HFF-Myc (cell line): ENCODE measurements around the gene SAMD15.
A peak's percentile ranks its signal among the peaks of the same experiment; 100 is the strongest.
"Not testable (repeated sequence)": the region's sequence is repeated elsewhere in the genome, so short reads cannot be mapped to it uniquely, and the experiment has no call there.

Experiments
- DNase-seq: peaks from one replicate; pipeline ENCODE4 v3.0.0-alpha.2; 2011; ENCODE audit warnings: low read depth; ENCODE audit errors: extremely low read depth
- H3K4me3 ChIP-seq: replicated peaks from 2 replicates; pipeline ENCODE4 v1.5.1; 2011; ENCODE audit warnings: low read depth, mild to moderate bottlenecking, control low read depth, low read length
- TF ChIP-seq, protein P1 (sequence below): IDR thresholded peaks from 2 replicates; pipeline ENCODE4 v1.5.1; 2012; ENCODE audit warnings: mild to moderate bottlenecking, low read depth, low read length, control low read depth; ENCODE audit errors: missing control alignments

The SAMD15 gene

DNA sequence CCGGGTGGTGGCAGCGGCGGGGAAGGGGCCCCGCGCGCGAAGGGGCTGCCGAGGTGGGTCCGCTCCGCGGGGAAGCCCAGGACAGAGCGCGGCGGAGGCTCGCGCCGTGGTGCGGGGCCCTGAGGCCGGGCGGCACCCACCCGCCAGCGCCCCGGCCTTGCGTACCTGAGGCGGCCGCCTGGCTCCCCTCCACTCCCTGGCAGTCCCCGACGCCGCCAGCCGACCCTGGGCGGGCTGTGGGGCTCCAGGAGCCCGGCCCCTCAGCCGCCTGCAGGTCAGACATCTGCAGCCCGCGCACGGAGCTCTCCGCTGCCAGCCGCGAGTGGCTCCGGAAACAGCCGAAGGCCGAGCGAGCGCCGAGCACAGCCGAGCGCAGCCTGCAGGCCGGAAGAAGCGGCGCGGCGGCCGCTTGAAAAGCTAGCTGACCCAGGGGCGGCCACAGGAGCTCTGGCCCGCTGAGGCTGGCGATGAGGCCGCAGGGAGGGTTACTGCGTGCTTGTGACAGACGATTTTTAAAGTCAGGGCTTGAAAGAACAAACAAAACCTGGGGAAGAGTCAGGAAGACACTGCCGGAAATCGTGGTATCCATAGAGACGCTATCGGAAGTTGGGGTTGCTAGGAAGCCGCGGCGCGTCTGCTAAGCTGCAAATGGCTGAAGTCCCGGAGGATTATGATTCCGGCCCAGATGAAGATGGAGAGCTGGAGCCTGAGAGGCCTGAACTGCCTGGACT lies at the start of gene SAMD15, which contains the start of gene TMED8:
SAMD15 (plus strand) TSS at position 609 of the 731 bp plus-strand sequence; CDS start at position 649, 40 bp downstream.
TMED8 (minus strand) TSS at position 324 of the 731 bp plus-strand sequence; CDS start at position 283, 41 bp downstream.
- TF ChIP-seq, protein P1, sequence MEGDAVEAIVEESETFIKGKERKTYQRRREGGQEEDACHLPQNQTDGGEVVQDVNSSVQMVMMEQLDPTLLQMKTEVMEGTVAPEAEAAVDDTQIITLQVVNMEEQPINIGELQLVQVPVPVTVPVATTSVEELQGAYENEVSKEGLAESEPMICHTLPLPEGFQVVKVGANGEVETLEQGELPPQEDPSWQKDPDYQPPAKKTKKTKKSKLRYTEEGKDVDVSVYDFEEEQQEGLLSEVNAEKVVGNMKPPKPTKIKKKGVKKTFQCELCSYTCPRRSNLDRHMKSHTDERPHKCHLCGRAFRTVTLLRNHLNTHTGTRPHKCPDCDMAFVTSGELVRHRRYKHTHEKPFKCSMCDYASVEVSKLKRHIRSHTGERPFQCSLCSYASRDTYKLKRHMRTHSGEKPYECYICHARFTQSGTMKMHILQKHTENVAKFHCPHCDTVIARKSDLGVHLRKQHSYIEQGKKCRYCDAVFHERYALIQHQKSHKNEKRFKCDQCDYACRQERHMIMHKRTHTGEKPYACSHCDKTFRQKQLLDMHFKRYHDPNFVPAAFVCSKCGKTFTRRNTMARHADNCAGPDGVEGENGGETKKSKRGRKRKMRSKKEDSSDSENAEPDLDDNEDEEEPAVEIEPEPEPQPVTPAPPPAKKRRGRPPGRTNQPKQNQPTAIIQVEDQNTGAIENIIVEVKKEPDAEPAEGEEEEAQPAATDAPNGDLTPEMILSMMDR, result no peak
- peak; percentile 57 for DNase-seq
- H3K4me3 ChIP-seq, result peak within 1 kb of the TSS; percentile 60

- TF ChIP-seq, protein P1, result no peak
Observed at GRCh38 chr14:77329872-77330271, 47.3 kb upstream of the SAMD15 start.

DNA sequence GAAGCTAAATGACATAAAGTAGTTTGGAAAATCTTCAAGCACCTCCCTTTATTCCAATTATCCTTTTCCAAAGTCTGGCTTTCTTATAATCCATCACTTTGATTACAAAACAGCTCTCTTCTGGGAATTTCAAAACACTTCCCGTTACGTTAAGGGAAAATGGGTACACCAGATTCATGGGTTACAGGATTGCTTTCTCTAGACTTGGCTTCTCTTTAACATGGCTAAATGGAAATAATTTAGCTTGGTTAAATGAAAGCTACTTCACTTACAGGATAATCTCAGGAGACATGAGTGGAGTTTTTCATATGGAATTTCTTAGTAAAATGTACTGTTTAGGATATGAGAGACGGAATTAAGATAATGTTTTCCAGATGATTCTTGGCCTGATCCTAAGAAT lies 41.6 kb upstream of the SAMD15 start:
- DNase-seq, result no peak
- TF ChIP-seq, protein P1, result no peak
- H3K4me3 ChIP-seq, result no peak overlapping the region

More at GRCh38 chr14:77329872-77330271, 47.3 kb upstream of the SAMD15 start:
- DNase-seq, result no peak
- no peak overlapping the region for H3K4me3 ChIP-seq

DNA sequence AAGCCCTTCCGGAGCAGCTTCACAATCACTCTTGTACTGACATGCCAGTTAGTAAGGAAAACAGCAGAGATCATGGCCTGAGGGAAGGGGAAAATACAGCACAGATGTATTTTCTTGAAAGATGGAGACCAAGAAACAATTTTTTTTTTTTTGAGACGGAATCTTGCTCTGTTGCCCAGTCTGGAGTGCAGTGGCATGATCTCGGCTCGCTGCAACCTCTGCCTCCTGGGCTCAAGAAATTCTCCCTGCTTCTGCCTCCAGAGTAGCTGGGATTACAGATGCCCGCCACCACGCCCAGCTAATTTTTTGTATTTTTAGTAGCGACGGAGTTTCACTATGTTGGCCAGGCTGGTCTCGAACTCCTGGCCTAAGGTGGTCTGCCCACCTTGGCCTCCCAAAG lies 39.9 kb upstream of the SAMD15 start:
- DNase-seq, result not testable (repeated sequence)

DNA sequence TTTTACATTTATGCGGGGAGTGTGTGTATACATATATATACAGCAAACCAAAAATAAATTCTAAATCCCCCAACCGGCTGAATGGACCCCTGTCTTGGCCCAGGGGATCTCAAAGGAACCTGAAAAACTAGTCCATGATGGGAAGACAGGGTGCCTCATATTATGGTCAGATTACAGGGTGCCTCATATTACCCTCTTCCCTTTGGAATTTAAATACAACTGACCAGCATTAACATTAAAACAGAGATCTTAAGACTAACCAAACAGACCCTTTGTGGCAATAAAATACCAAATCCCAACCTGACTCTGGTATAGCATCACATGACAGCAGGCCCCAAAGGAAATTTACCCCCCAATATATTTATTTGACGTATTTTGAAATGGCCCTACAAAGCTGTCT lies 39.3 kb upstream of the SAMD15 start:
- TF ChIP-seq, protein P1, result no peak
- no peak for DNase-seq
- H3K4me3 ChIP-seq, result no peak overlapping the region

More for the DNA sequence above, 39.9 kb upstream of the SAMD15 start:
- H3K4me3 ChIP-seq, result not testable (repeated sequence)

DNA sequence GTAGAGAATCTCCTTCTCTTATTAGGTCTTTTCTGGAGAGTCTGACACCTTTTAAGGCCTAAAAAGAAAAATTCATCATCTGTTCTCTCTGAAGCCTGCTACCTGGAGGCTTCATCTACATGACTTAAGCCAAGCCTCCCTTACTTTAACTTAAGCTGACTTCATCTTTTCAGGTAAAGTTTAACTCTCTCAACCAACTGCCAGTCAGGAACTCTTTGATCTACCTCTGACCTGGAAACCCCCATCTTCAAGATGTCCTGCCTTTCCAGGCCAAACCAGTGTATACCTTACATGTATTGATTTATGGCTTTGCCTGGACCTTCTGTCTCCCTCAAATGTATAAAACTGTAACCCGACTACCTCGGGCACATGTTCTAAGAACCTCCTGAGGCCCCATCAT lies 38.9 kb upstream of the SAMD15 start:
- no peak for DNase-seq
- TF ChIP-seq, protein P1, result no peak
- no peak overlapping the region for H3K4me3 ChIP-seq

GRCh38 chr14:77339407-77339806 lies 37.8 kb upstream of the SAMD15 start:
- TF ChIP-seq, protein P1, result no peak
- no peak for DNase-seq
- H3K4me3 ChIP-seq, result no peak overlapping the region
